CD4-positive, CD25-positive, alpha-beta regulatory T cell (primary cell): ENCODE results near the gene SORCS2. TPM values are rescaled to one million over a fixed set of nuclear protein-coding genes. Genes with fewer than 3 reads are reported as not detected.

Experiments used
- ATAC-seq, 2 donors: fragments of 150-1000 bp; cut with Tn5 transposase; one replicate each; pipeline ENCODE4 v1.10.0; 2021; ENCODE audit warnings: low read depth in 2 of 2, moderate number of reproducible peaks in 2 of 2, moderate library complexity in 1 of 2
- DNase-seq, 3 donors: peaks; one replicate each; pipeline versions ENCODE4 v3.0.0 to v3.0.0-alpha.2; 2012 to 2022; ENCODE audit warnings: mixed read lengths in 1 of 3
- H3K27ac ChIP-seq: one replicate; pipeline ENCODE4 v1.7.0; 2013; ENCODE audit warnings: mild to moderate bottlenecking, low read length; ENCODE audit not compliant: insufficient read depth, poor library complexity, severe bottlenecking
- H3K27me3 ChIP-seq: one replicate; pipeline ENCODE4 v1.7.0; 2013; ENCODE audit warnings: low read length; ENCODE audit not compliant: control insufficient read depth, insufficient read depth
- H3K36me3 ChIP-seq: one replicate; pipeline ENCODE4 v1.7.0; 2013; ENCODE audit warnings: mild to moderate bottlenecking, low read length, moderate library complexity; ENCODE audit not compliant: control insufficient read depth, insufficient read depth
- H3K4me1 ChIP-seq: 2 replicates; pipeline ENCODE4 v1.7.0; 2013; ENCODE audit warnings: mild to moderate bottlenecking, low read length; ENCODE audit not compliant: insufficient read depth, control insufficient read depth, poor library complexity, severe bottlenecking
- H3K4me3 ChIP-seq: one replicate; pipeline ENCODE4 v1.7.0; 2013; ENCODE audit warnings: low read depth, mild to moderate bottlenecking, low read length, moderate library complexity
- H3K9me3 ChIP-seq, 2 experiments: 1 replicate in 1 of 2; 2 replicates in 1 of 2; pipeline ENCODE4 v1.7.0; 2013; ENCODE audit warnings: low read length in 2 of 2, mild to moderate bottlenecking in 1 of 2, moderate library complexity in 1 of 2; ENCODE audit not compliant: control insufficient read depth in 2 of 2
- H3K27ac Mint-ChIP-seq, 3 donors: one replicate each; pipeline ENCODE4 v1.8.0; 2020 to 2022; ENCODE audit warnings: mild to moderate bottlenecking in 3 of 3, mixed read lengths in 3 of 3, moderate library complexity in 2 of 3
- H3K27me3 Mint-ChIP-seq: one replicate; pipeline ENCODE4 v1.8.0; 2022; ENCODE audit warnings: mild to moderate bottlenecking, mixed read lengths
- H3K36me3 Mint-ChIP-seq: one replicate; pipeline ENCODE4 v1.8.0; 2020; ENCODE audit warnings: mixed read lengths
- H3K4me1 Mint-ChIP-seq, 4 donors: one replicate each; pipeline ENCODE4 v1.8.0; 2020 to 2022; ENCODE audit warnings: mixed read lengths in 4 of 4, mild to moderate bottlenecking in 1 of 4
- H3K4me3 Mint-ChIP-seq, 4 donors: one replicate each; pipeline ENCODE4 v1.8.0; 2020 to 2022; ENCODE audit warnings: mild to moderate bottlenecking in 4 of 4, mixed read lengths in 4 of 4, moderate library complexity in 3 of 4
- H3K9me3 Mint-ChIP-seq, 7 donors: one replicate each; pipeline ENCODE4 v1.8.0; 2020 to 2022; ENCODE audit warnings: mixed read lengths in 7 of 7, mild to moderate bottlenecking in 3 of 7, moderate library complexity in 2 of 7
- polyA plus RNA-seq, 4 donors: library from polyadenylated mRNA; unstranded; fragments of 300-500 nt; fragmentation: Illumina TruSeq; gene quantifications; one replicate each; pipeline ENCODE4 v1.2.3, GENCODE V29; 2021
- total RNA-seq: library from RNA; stranded (reverse); gene quantifications from one replicate; pipeline ENCODE4 v1.2.3, GENCODE V29; 2022

Gene SORCS2
- total and polyA plus RNA-seq, 5 donors from 2014 or later: not detected

GRCh38 chr4:7233601-7234000 lies 41.3 kb downstream of the SORCS2 start:
- H3K4me3 Mint-ChIP-seq: no peak overlapping the region
- Histone ChIP-seq H3K4me3 (no peak overlapping the region), H3K27me3 (no peaks in the 10 kb centered on the region), H3K36me3 (no peaks in the 10 kb centered on the region), H3K27ac (no peak overlapping the region), H3K4me1 (no peaks in the 10 kb centered on the region), H3K9me3 (peaks cover 0 to 5% of the 10 kb centered on the region in 2 experiments)
- no peaks in the 10 kb centered on the region for H3K27me3 Mint-ChIP-seq
- H3K4me1 Mint-ChIP-seq: no peaks in the 10 kb centered on the region
- no peaks in the 10 kb centered on the region for H3K36me3 Mint-ChIP-seq
- ATAC-seq: no peak
- DNase-seq: no peak
- H3K27ac Mint-ChIP-seq: no peak overlapping the region
- H3K9me3 Mint-ChIP-seq: peaks cover 0 to 3% (median 0%) of the 10 kb centered on the region in 7 donors

- Mint-ChIP-seq H3K4me1 (no peaks in the 10 kb centered on the region), H3K27ac (no peak overlapping the region), H3K36me3 (no peaks in the 10 kb centered on the region), H3K9me3 (peaks cover 0 to 5% (median 0%) of the 10 kb centered on the region in 7 donors), H3K4me3 (no peak overlapping the region), H3K27me3 (no peaks in the 10 kb centered on the region)
- Histone ChIP-seq H3K9me3 (peaks cover 0 to 9% of the 10 kb centered on the region in 2 experiments), H3K4me1 (no peaks in the 10 kb centered on the region), H3K27ac (no peak overlapping the region), H3K4me3 (no peak overlapping the region), H3K27me3 (no peaks in the 10 kb centered on the region), H3K36me3 (no peaks in the 10 kb centered on the region)
- no peak for ATAC-seq
- DNase-seq: no peak
These were observed 42.2 kb downstream of the SORCS2 start for GRCh38 chr4:7234355-7235029.

- Mint-ChIP-seq H3K27me3 (no peaks in the 10 kb centered on the region), H3K4me3 (no peak overlapping the region)
These were observed 42.7 kb downstream of the SORCS2 start for GRCh38 chr4:7235030-7235380.

GRCh38 chr4:7236847-7237246 lies 44.5 kb downstream of the SORCS2 start:
- H3K27ac ChIP-seq: no peak overlapping the region
- H3K27me3 Mint-ChIP-seq: no peaks in the 10 kb centered on the region
- H3K4me3 Mint-ChIP-seq: no peak overlapping the region
- H3K27ac Mint-ChIP-seq: no peak overlapping the region
- no peaks in the 10 kb centered on the region for H3K27me3 ChIP-seq
- DNase-seq (no peak), ATAC-seq (no peak)
- no peaks in the 10 kb centered on the region for H3K36me3 Mint-ChIP-seq
- no peaks in the 10 kb centered on the region for H3K36me3 ChIP-seq
- H3K4me1 ChIP-seq: no peaks in the 10 kb centered on the region
- H3K4me1 Mint-ChIP-seq: no peaks in the 10 kb centered on the region
- no peak overlapping the region for H3K4me3 ChIP-seq
- peaks cover 0 to 5% (median 0%) of the 10 kb centered on the region in 7 donors for H3K9me3 Mint-ChIP-seq
- H3K9me3 ChIP-seq: peaks cover 0 to 9% of the 10 kb centered on the region in 2 experiments

More at GRCh38 chr4:7235030-7235380, 42.7 kb downstream of the SORCS2 start:
- Histone ChIP-seq H3K4me3 (no peak overlapping the region), H3K9me3 (peaks cover 0 to 9% of the 10 kb centered on the region in 2 experiments), H3K27ac (no peak overlapping the region), H3K36me3 (no peaks in the 10 kb centered on the region), H3K27me3 (no peaks in the 10 kb centered on the region), H3K4me1 (no peaks in the 10 kb centered on the region)
- Mint-ChIP-seq H3K4me1 (no peaks in the 10 kb centered on the region), H3K9me3 (peaks cover 0 to 5% (median 0%) of the 10 kb centered on the region in 7 donors), H3K27ac (no peak overlapping the region), H3K36me3 (no peaks in the 10 kb centered on the region)
- DNase-seq (no peak), ATAC-seq (no peak)

GRCh38 chr4:7237873-7238272 lies 45.5 kb downstream of the SORCS2 start:
- Histone ChIP-seq H3K36me3 (no peaks in the 10 kb centered on the region), H3K4me1 (no peaks in the 10 kb centered on the region), H3K27me3 (no peaks in the 10 kb centered on the region), H3K4me3 (no peak overlapping the region), H3K9me3 (peaks cover 0 to 9% of the 10 kb centered on the region in 2 experiments), H3K27ac (no peak overlapping the region)
- peaks cover 0 to 2% (median 0%) of the 10 kb centered on the region in 7 donors for H3K9me3 Mint-ChIP-seq
- H3K4me3 Mint-ChIP-seq: no peak overlapping the region
- H3K27ac Mint-ChIP-seq: no peak overlapping the region
- H3K36me3 Mint-ChIP-seq: no peaks in the 10 kb centered on the region
- no peak for ATAC-seq
- no peaks in the 10 kb centered on the region for H3K4me1 Mint-ChIP-seq
- DNase-seq: no peak
- H3K27me3 Mint-ChIP-seq: peaks cover 4% of the 10 kb centered on the region

- Mint-ChIP-seq H3K36me3 (no peaks in the 10 kb centered on the region), H3K4me3 (no peak overlapping the region), H3K4me1 (no peaks in the 10 kb centered on the region), H3K9me3 (peaks cover 0 to 2% (median 0%) of the 10 kb centered on the region in 7 donors), H3K27me3 (peaks cover 4% of the 10 kb centered on the region), H3K27ac (no peak overlapping the region)
- no peak for ATAC-seq
- no peak for DNase-seq
- H3K4me1 ChIP-seq: no peaks in the 10 kb centered on the region
- peaks cover 0 to 9% of the 10 kb centered on the region in 2 experiments for H3K9me3 ChIP-seq
- H3K27ac ChIP-seq: no peak overlapping the region
- H3K36me3 ChIP-seq: no peaks in the 10 kb centered on the region
- H3K27me3 ChIP-seq: no peaks in the 10 kb centered on the region
- no peak overlapping the region for H3K4me3 ChIP-seq
These were observed 46.1 kb downstream of the SORCS2 start for GRCh38 chr4:7238300-7238960.

- H3K4me3 ChIP-seq: no peak overlapping the region
- peaks cover 0 to 9% of the 10 kb centered on the region in 2 experiments for H3K9me3 ChIP-seq
- DNase-seq: no peak
- no peak for ATAC-seq
- no peaks in the 10 kb centered on the region for H3K27me3 ChIP-seq
- H3K36me3 ChIP-seq: no peaks in the 10 kb centered on the region
- peaks cover 0 to 2% (median 0%) of the 10 kb centered on the region in 7 donors for H3K9me3 Mint-ChIP-seq
- H3K27ac Mint-ChIP-seq: no peak overlapping the region
- peaks cover 4% of the 10 kb centered on the region for H3K27me3 Mint-ChIP-seq
- H3K4me1 Mint-ChIP-seq: no peaks in the 10 kb centered on the region
- H3K36me3 Mint-ChIP-seq: no peaks in the 10 kb centered on the region
- no peak overlapping the region for H3K27ac ChIP-seq
- no peaks in the 10 kb centered on the region for H3K4me1 ChIP-seq
- H3K4me3 Mint-ChIP-seq: no peak overlapping the region
These were observed 46.9 kb downstream of the SORCS2 start for GRCh38 chr4:7239101-7239820.
